ENCODE measurements around the gene GPR17. TPM values are rescaled to one million over a fixed set of nuclear protein-coding genes. Genes with fewer than 3 reads are reported as not detected.

GPR17 gene
- total RNA-seq, result under 1 TPM in 1 of 4 donors, not detected in 3; 0.20 TPM

GRCh38 chr2:127645395-127646291, at the start of gene GPR17:
TSS of gene GPR17 (plus strand) at chr2:127646153. CDS start at chr2:127650736, 4,583 bp downstream.
- Histone ChIP-seq H3K27ac (peak within 1 kb of the TSS; percentile 41 to 58 (median 52)), H3K36me3 (no peaks in the 10 kb centered on the region), H3K9me3 (no peaks in the 10 kb centered on the region), H3K4me1 (peaks cover 8 to 15% of the 10 kb centered on the region in 2 donors), H3K27me3 (no peaks in the 10 kb centered on the region), H3K4me3 (no peak within 1 kb of the TSS)
- in situ Hi-C loops (cut with MboI; ENCODE audit: low sequenced_read_pairs in 4 of 4) (no loop called here), intact Hi-C loops (cut with DNase I; ENCODE audit: low total_unique reads) (no loop called here)
- DNase-seq, result no peak
- TF ChIP-seq POLR2A (IDR thresholded peaks at IDR 0.05) (no peak), CTCF (IDR thresholded peaks at IDR 0.05 in 4 of 5, conservative IDR thresholded peaks at IDR 0.05 in 1 of 5) (no peak)
- ATAC-seq, result no peak

- H3K27me3 ChIP-seq, result no peaks in the 10 kb centered on the region
- in situ Hi-C loops (cut with MboI; ENCODE audit: low sequenced_read_pairs in 4 of 4) (no loop called here), intact Hi-C loops (cut with DNase I; ENCODE audit: low total_unique reads) (no loop called here)
- ATAC-seq, result no peak
- no peak overlapping the region for H3K4me3 ChIP-seq
- TF ChIP-seq POLR2A (IDR thresholded peaks at IDR 0.05) (no peak), CTCF (IDR thresholded peaks at IDR 0.05 in 4 of 5, conservative IDR thresholded peaks at IDR 0.05 in 1 of 5) (no peak)
- no peaks in the 10 kb centered on the region for H3K36me3 ChIP-seq
- H3K27ac ChIP-seq, result no peak overlapping the region
- H3K9me3 ChIP-seq, result no peaks in the 10 kb centered on the region
- no peaks in the 10 kb centered on the region for H3K4me1 ChIP-seq
- DNase-seq, result no peak
These were observed 49.5 kb upstream of the GPR17 start for GRCh38 chr2:127596311-127597045.

- H3K4me3 ChIP-seq, result no peak overlapping the region
- DNase-seq (no peak), ATAC-seq (no peak)
- no peak overlapping the region for H3K27ac ChIP-seq
- TF ChIP-seq POLR2A (IDR thresholded peaks at IDR 0.05) (no peak), CTCF (IDR thresholded peaks at IDR 0.05 in 4 of 5, conservative IDR thresholded peaks at IDR 0.05 in 1 of 5) (no peak)
- no peaks in the 10 kb centered on the region for H3K36me3 ChIP-seq
- in situ Hi-C loops (cut with MboI; ENCODE audit: low sequenced_read_pairs in 4 of 4), result no loop called here
- H3K4me1 ChIP-seq, result no peaks in the 10 kb centered on the region
- H3K9me3 ChIP-seq, result no peaks in the 10 kb centered on the region
- H3K27me3 ChIP-seq, result no peaks in the 10 kb centered on the region
- intact Hi-C loops (cut with DNase I; ENCODE audit: low total_unique reads), result no loop called here
These were observed 48.6 kb upstream of the GPR17 start for GRCh38 chr2:127597046-127597983.

- Histone ChIP-seq H3K4me3 (no peak overlapping the region), H3K27ac (no peak overlapping the region), H3K27me3 (no peaks in the 10 kb centered on the region), H3K4me1 (no peaks in the 10 kb centered on the region), H3K36me3 (no peaks in the 10 kb centered on the region), H3K9me3 (no peaks in the 10 kb centered on the region)
- ATAC-seq, result no peak
- no peak for TF ChIP-seq CTCF (IDR thresholded peaks at IDR 0.05 in 4 of 5, conservative IDR thresholded peaks at IDR 0.05 in 1 of 5)
- no peak for TF ChIP-seq POLR2A (IDR thresholded peaks at IDR 0.05)
- DNase-seq, result no peak
- in situ Hi-C loops (cut with MboI; ENCODE audit: low sequenced_read_pairs in 4 of 4), result no loop called here
- intact Hi-C loops (cut with DNase I; ENCODE audit: low total_unique reads), result no loop called here
These were observed 48.0 kb upstream of the GPR17 start for GRCh38 chr2:127597984-127598380.
